Measurements from ENCODE around the gene CDH13.

CDH13 gene

GRCh38 chr16:83623091-83623730 lies 996.4 kb downstream of the CDH13 start:
- DNase-seq (ENCODE audit: low read depth), result no peak

GRCh38 chr16:83623892-83624291 lies 997.1 kb downstream of the CDH13 start:
- no peak for DNase-seq (ENCODE audit: low read depth)

GRCh38 chr16:83624429-83625120 lies 997.8 kb downstream of the CDH13 start:
- no peak for DNase-seq (ENCODE audit: low read depth)

GRCh38 chr16:83626204-83626603 lies 999.4 kb downstream of the CDH13 start:
- no peak for DNase-seq (ENCODE audit: low read depth)

GRCh38 chr16:83626676-83627075 lies 999.9 kb downstream of the CDH13 start:
- no peak for DNase-seq (ENCODE audit: low read depth)

- DNase-seq (ENCODE audit: low read depth), result no peak
These were observed 1001.2 kb downstream of the CDH13 start for GRCh38 chr16:83627996-83628395.

GRCh38 chr16:83629426-83629825 lies 1002.7 kb downstream of the CDH13 start:
- no peak for DNase-seq (ENCODE audit: low read depth)

- DNase-seq (ENCODE audit: low read depth), result no peak
These were observed 1003.1 kb downstream of the CDH13 start for GRCh38 chr16:83629836-83630235.

GRCh38 chr16:83630979-83631378 lies 1004.2 kb downstream of the CDH13 start:
- no peak for DNase-seq (ENCODE audit: low read depth)

GRCh38 chr16:83633286-83633685 lies 1006.5 kb downstream of the CDH13 start:
- no peak for DNase-seq (ENCODE audit: low read depth)

GRCh38 chr16:83648347-83648746 lies 1021.6 kb downstream of the CDH13 start:
- DNase-seq (ENCODE audit: low read depth), result no peak

GRCh38 chr16:83651871-83652270 lies 1025.1 kb downstream of the CDH13 start:
- no peak for DNase-seq (ENCODE audit: low read depth)

GRCh38 chr16:83652943-83653342 lies 1026.2 kb downstream of the CDH13 start:
- no peak for DNase-seq (ENCODE audit: low read depth)

GRCh38 chr16:83653785-83654184 lies 1027.0 kb downstream of the CDH13 start:
- DNase-seq (ENCODE audit: low read depth), result no peak

- DNase-seq (ENCODE audit: low read depth), result no peak
These were observed 1033.5 kb downstream of the CDH13 start for GRCh38 chr16:83660282-83660681.

GRCh38 chr16:83661656-83662055 lies 1034.9 kb downstream of the CDH13 start:
- DNase-seq (ENCODE audit: low read depth), result no peak

- no peak for DNase-seq (ENCODE audit: low read depth)
These were observed 1039.7 kb downstream of the CDH13 start for GRCh38 chr16:83666449-83666848.

GRCh38 chr16:83669456-83669855 lies 1042.7 kb downstream of the CDH13 start:
- no peak for DNase-seq (ENCODE audit: low read depth)

- no peak for DNase-seq (ENCODE audit: low read depth)
These were observed 1048.3 kb downstream of the CDH13 start for GRCh38 chr16:83674931-83675535.

- DNase-seq (ENCODE audit: low read depth), result no peak
These were observed 1049.3 kb downstream of the CDH13 start for GRCh38 chr16:83676086-83676485.

GRCh38 chr16:83680980-83681379 lies 1054.2 kb downstream of the CDH13 start:
- no peak for DNase-seq (ENCODE audit: low read depth)

- no peak for DNase-seq (ENCODE audit: low read depth)
These were observed 1054.7 kb downstream of the CDH13 start for GRCh38 chr16:83681381-83681956.

All from activated T-helper 1 cell treated with Interleukin-2 at 50 U/mL for 16 hours (primary cell).